Activated naive CD4-positive, alpha-beta T cell treated with anti-CD3 and anti-CD28 coated beads, Interleukin-2, amount 10 ng/mL, durations not matched to agents 5 hours and 36 hours (primary cell): ENCODE results near the gene ALOX15. TPM values are rescaled to one million over a fixed set of nuclear protein-coding genes. Genes with fewer than 3 reads are reported as not detected.

ENCODE experiments used
- total RNA-seq, 2 experiments: library from RNA; stranded (reverse); gene quantifications; one replicate each; pipeline ENCODE4 v1.2.3, GENCODE V29; 2021

Gene ALOX15, protein sequence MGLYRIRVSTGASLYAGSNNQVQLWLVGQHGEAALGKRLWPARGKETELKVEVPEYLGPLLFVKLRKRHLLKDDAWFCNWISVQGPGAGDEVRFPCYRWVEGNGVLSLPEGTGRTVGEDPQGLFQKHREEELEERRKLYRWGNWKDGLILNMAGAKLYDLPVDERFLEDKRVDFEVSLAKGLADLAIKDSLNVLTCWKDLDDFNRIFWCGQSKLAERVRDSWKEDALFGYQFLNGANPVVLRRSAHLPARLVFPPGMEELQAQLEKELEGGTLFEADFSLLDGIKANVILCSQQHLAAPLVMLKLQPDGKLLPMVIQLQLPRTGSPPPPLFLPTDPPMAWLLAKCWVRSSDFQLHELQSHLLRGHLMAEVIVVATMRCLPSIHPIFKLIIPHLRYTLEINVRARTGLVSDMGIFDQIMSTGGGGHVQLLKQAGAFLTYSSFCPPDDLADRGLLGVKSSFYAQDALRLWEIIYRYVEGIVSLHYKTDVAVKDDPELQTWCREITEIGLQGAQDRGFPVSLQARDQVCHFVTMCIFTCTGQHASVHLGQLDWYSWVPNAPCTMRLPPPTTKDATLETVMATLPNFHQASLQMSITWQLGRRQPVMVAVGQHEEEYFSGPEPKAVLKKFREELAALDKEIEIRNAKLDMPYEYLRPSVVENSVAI
- not detected for total RNA-seq

DNA sequence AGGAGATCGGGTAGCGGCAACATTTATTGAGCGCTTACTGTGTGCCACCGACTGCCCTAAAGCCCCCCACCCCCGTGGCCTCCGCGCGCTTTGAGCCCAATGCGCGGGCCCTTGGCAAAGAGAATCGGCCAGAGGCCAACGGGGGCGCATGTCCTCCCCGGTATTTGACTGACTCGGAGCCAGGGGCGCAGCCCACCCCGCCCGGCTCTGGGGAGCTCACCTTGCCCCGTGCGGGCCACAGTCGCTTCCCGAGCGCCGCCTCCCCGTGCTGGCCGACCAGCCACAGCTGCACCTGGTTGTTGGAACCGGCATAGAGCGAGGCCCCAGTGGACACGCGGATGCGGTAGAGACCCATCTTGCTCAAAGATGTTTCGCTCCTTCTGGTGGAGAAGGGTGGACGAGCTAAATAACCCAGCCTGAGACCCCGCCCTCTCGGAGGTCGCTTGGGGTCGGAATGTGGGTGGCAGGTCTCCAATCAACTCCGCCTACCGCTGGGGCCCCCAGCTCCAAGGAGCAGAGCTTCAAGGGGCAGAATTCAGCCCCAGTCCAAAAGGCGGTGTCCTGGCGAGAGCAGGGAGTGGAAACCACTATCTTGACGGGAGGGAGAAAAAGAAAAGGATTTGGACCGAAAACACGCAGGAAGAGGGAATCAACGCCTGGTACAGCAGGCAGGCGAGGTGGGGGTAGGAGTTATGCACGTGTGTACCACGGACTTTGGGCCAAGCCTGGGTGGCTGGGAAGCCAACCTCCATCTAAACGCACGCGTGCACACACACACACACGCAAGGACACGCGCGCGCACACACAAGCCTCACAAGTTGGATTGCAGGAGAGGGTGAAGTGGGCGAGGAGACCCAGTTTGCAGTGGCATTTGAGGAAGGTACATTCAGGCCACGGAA is at the start of gene ALOX15:
TSS of gene ALOX15 (minus strand) at position 382 of the 899 bp plus-strand sequence. CDS start at position 355, 27 bp downstream.

DNA sequence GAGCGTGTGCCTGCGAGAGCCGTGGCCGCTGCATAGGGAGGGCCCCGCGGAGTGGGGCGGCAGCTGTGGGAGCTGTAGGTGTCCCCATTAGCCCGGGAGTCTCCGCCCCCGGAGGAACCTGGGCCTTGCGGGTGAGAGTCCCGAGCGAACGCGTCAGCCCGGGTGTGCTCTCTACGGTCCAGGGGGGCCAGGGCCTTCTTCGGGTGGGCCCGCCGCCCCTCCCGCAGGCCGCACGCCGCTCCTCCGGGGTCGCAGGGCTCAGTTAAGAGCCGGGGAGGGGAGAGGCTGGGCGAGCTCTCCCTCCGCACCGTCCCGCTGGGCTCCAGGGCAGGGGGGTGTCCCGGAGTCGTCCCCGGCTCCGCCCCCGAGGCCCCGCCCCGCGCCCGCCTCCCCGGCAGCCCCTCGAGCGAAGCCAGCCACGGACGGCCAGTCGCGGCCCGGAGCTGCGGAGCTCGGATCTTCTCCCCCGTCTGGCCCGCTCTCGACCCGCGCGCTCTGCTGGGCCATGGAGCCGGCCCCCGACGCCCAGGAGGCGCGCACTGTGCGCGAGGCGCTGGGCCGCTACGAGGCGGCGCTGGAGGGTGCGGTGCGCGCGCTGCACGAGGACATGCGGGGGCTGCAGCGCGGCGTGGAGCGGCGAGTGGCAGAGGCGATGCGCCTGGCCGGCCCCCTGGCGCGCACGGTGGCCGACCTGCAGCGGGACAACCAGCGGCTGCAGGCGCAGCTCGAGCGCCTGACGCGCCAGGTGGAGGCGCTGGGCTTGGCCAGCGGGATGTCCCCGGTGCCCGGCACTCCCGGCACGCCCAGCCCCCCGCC is 57.2 kb downstream of the ALOX15 start, which contains the start of gene SMTNL2:
TSS of gene SMTNL2 (plus strand) at position 429 of the 816 bp plus-strand sequence. CDS start at position 506, 77 bp downstream.

Other genes with a start within 250 kb of the ALOX15 start
- gene SPNS3, start 207.7 kb downstream of the ALOX15 start, total RNA-seq, result 10 to 100 TPM; 10.1 to 10.2 TPM
- under 1 TPM; 0.28 to 0.53 TPM for gene SPNS2, start 142.8 kb downstream of the ALOX15 start, total RNA-seq
- gene MYBBP1A, start 86.3 kb downstream of the ALOX15 start, total RNA-seq, result 10 to 100 TPM; 59.6 to 61.3 TPM
- not detected for gene GGT6, start 81.1 kb downstream of the ALOX15 start, total RNA-seq
- gene SMTNL2, start 57.1 kb downstream of the ALOX15 start, total RNA-seq, result not detected
- gene PELP1, start 62.5 kb upstream of the ALOX15 start, total RNA-seq, result 10 to 100 TPM; 59.5 to 66.0 TPM
- gene ARRB2, start 69.0 kb upstream of the ALOX15 start, total RNA-seq, result 100 to 1,000 TPM; 320 to 339 TPM
- 10 to 100 TPM; 24.6 to 27.4 TPM for gene MED11, start 89.8 kb upstream of the ALOX15 start, total RNA-seq
- under 1 TPM; 0.19 to 0.25 TPM for gene ZMYND15, start 98.2 kb upstream of the ALOX15 start, total RNA-seq
- 1 to 10 TPM; 1.6 TPM for gene CXCL16, start 98.2 kb upstream of the ALOX15 start, total RNA-seq
- not detected for gene TM4SF5, start 130.2 kb upstream of the ALOX15 start, total RNA-seq
- gene VMO1, start 144.7 kb upstream of the ALOX15 start, total RNA-seq, result not detected
- gene GLTPD2, start 147.3 kb upstream of the ALOX15 start, total RNA-seq, result not detected
- 10 to 100 TPM; 94.7 to 95.7 TPM for gene PSMB6, start 154.5 kb upstream of the ALOX15 start, total RNA-seq
- 10 to 100 TPM; 17.9 to 21.9 TPM for gene PLD2, start 165.5 kb upstream of the ALOX15 start, total RNA-seq
- gene MINK1, start 191.7 kb upstream of the ALOX15 start, total RNA-seq, result 100 to 1,000 TPM; 102 to 112 TPM